Duodenal mucosa (tissue), 2 donors: Measurements from ENCODE around the gene CNR2.

Experiments used
- H3K27ac ChIP-seq: one replicate; pipeline ENCODE4 v1.7.0; 2013; ENCODE audit warnings: low read depth, low read length
- H3K27me3 ChIP-seq, 2 donors: one replicate each; pipeline ENCODE4 v1.7.0; 2013; ENCODE audit warnings: low read length in 2 of 2, control low read depth in 1 of 2; ENCODE audit not compliant: insufficient read depth in 2 of 2, control insufficient read depth in 1 of 2
- H3K36me3 ChIP-seq, 2 donors: one replicate each; pipeline ENCODE4 v1.7.0; 2013; ENCODE audit warnings: low read length in 2 of 2, control low read depth in 1 of 2; ENCODE audit not compliant: insufficient read depth in 2 of 2, control insufficient read depth in 1 of 2
- H3K4me1 ChIP-seq, 2 donors: one replicate each; pipeline ENCODE4 v1.7.0; 2013; ENCODE audit warnings: low read length in 2 of 2, control low read depth in 1 of 2; ENCODE audit not compliant: insufficient read depth in 2 of 2, control insufficient read depth in 1 of 2
- H3K4me3 ChIP-seq, 2 donors: one replicate each; pipeline ENCODE4 v1.7.0; 2013; ENCODE audit warnings: low read length in 2 of 2, low read depth in 1 of 2
- H3K9ac ChIP-seq, 2 donors: one replicate each; pipeline ENCODE4 v1.7.0; 2013; ENCODE audit warnings: low read length in 2 of 2, low read depth in 1 of 2
- H3K9me3 ChIP-seq, 2 donors: one replicate each; pipeline ENCODE4 v1.7.0; 2013; ENCODE audit warnings: low read length in 2 of 2, control low read depth in 1 of 2; ENCODE audit not compliant: control insufficient read depth in 1 of 2

Gene CNR2

GRCh38 chr1:23823767-23824166 is 89.4 kb downstream of the CNR2 start:
- Histone ChIP-seq H3K27ac (no peak overlapping the region), H3K9ac (no peak overlapping the region), H3K27me3 (no peaks in the 10 kb centered on the region), H3K4me1 (peaks cover 9 to 10% of the 10 kb centered on the region in 2 donors), H3K4me3 (no peak overlapping the region), H3K36me3 (no peaks in the 10 kb centered on the region), H3K9me3 (no peaks in the 10 kb centered on the region)
